Tibial nerve (tissue), 4 donors: Measurements from ENCODE around the gene SMIM7. TPM values are rescaled to one million over a fixed set of nuclear protein-coding genes. Genes with fewer than 3 reads are reported as not detected.
A peak's percentile ranks its signal among the peaks of the same experiment; 100 is the strongest.

Experiments
- DNase-seq, 2 donors: peaks; one replicate each; pipeline ENCODE4 v3.0.0-alpha.2; 2019; ENCODE audit warnings: low spot score in 2 of 2
- H3K27ac ChIP-seq, 4 donors: fragments of 200-600 bp; sonication (generic) in 3 of 4; one replicate each; pipeline ENCODE4 v1.5.1; 2017 to 2019; ENCODE audit warnings: mild to moderate bottlenecking in 1 of 4
- H3K27me3 ChIP-seq, 2 donors: fragments of 200-600 bp; sonication (generic) in 1 of 2; one replicate each; pipeline versions ENCODE4 v1.5.1 to v1.6.0; 2017 to 2019
- H3K36me3 ChIP-seq, 3 donors: fragments of 200-600 bp; sonication (generic); one replicate each; pipeline ENCODE4 v1.5.1; 2018 to 2019
- H3K4me1 ChIP-seq, 4 donors: fragments of 200-600 bp; sonication (generic) in 3 of 4; one replicate each; pipeline ENCODE4 v1.5.1; 2017 to 2019
- H3K4me3 ChIP-seq, 4 donors: fragments of 200-600 bp; sonication (generic) in 3 of 4; one replicate each; pipeline ENCODE4 v1.5.1; 2017 to 2019; ENCODE audit warnings: mild to moderate bottlenecking in 1 of 4, moderate library complexity in 1 of 4
- H3K9me3 ChIP-seq, 4 donors: fragments of 200-600 bp; sonication (generic) in 3 of 4; one replicate each; pipeline ENCODE4 v1.5.1; 2017 to 2019
- EP300 ChIP-seq, 2 donors: sonication (generic); formaldehyde crosslinking; IDR thresholded peaks; one replicate each; pipeline ENCODE4 v1.6.1; 2017; ENCODE audit warnings: antibody characterized with exemption in 2 of 2, mild to moderate bottlenecking in 1 of 2
- POLR2A ChIP-seq, 2 donors: fragments of 450-650 bp; IDR thresholded peaks; one replicate each; pipeline ENCODE4 v1.6.1; 2017; ENCODE audit warnings: antibody characterized with exemption in 2 of 2, mild to moderate bottlenecking in 2 of 2, moderate library complexity in 2 of 2
- WGBS, 2 donors: methylation state at CpG; one replicate each; pipeline ENCODE4 v1.1.5; 2018; 5-methylcytosine and 5-hydroxymethylcytosine counted together
- total RNA-seq, 4 donors: library from RNA; depleted of rRNA; stranded (reverse); fragments of >200 nt; gene quantifications; one replicate each; pipeline ENCODE4 v1.1.0, GENCODE V29; 2016
- TF ChIP-seq, protein P1 (sequence below), 5 experiments: fragments of 200-600 bp in 3 of 5; fragments of 450-650 bp in 2 of 5; sonication (generic) in 3 of 5; IDR thresholded peaks; one replicate each; pipeline ENCODE4 v1.5.1; 2016 to 2019; ENCODE audit warnings: antibody characterized with exemption in 5 of 5, mild to moderate bottlenecking in 3 of 5, moderate library complexity in 2 of 5

SMIM7 gene
- total RNA-seq, 4 donors from 2014 or later = 105 to 175 (median 132) TPM

DNA sequence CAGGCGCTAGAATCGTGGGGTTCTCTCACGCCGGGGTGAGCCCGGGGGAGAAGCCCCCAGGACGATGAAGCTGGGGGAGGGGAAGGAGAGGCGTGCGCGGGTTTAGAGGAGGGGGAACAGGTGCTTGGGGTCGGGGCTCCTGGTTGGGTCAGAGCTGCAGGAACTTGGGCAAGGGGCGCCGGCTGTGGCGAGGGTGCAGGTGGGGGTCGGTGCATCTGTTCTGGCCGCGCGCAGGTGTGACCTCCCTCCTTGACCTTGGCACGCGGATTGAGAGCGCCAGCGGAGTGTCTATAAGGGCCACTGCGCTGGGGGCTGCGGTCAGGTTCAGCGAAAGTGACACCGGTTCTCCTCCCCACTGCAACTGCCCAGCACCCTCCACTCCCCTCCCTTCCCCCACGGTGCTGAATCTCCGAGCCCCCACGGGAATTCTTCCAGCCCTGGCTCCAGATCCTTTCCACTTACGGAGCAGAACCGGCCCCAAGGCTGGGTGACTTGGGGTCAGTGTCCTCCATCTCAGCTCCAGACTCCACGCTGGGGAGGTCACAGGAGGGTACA lies 1.6 kb upstream of the SMIM7 start:
- DNase-seq = peak; percentile 14 to 17
- TF ChIP-seq, protein P1, sequence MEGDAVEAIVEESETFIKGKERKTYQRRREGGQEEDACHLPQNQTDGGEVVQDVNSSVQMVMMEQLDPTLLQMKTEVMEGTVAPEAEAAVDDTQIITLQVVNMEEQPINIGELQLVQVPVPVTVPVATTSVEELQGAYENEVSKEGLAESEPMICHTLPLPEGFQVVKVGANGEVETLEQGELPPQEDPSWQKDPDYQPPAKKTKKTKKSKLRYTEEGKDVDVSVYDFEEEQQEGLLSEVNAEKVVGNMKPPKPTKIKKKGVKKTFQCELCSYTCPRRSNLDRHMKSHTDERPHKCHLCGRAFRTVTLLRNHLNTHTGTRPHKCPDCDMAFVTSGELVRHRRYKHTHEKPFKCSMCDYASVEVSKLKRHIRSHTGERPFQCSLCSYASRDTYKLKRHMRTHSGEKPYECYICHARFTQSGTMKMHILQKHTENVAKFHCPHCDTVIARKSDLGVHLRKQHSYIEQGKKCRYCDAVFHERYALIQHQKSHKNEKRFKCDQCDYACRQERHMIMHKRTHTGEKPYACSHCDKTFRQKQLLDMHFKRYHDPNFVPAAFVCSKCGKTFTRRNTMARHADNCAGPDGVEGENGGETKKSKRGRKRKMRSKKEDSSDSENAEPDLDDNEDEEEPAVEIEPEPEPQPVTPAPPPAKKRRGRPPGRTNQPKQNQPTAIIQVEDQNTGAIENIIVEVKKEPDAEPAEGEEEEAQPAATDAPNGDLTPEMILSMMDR (IDR thresholded peaks at IDR 0.05) = no peak
- no peak for TF ChIP-seq EP300 (IDR thresholded peaks at IDR 0.05)
- no peak for TF ChIP-seq POLR2A (IDR thresholded peaks at IDR 0.05)
- 1 to 2% methylated on average over 21 to 30 of the region's 31 CpGs for WGBS, 2 donors
- Histone ChIP-seq H3K4me1 (peaks cover 0 to 45% (median 16%) of the 10 kb centered on the region in 4 donors), H3K4me3 (peak overlapping the region; percentile 54 to 87 (median 78)), H3K27me3 (no peaks in the 10 kb centered on the region), H3K9me3 (no peaks in the 10 kb centered on the region), H3K36me3 (peaks cover 0 to 16% (median 4%) of the 10 kb centered on the region in 3 donors), H3K27ac (peak overlapping the region in 3 of 4 donors; percentile 57 to 97 (median 59))

- TF ChIP-seq POLR2A (IDR thresholded peaks at IDR 0.05) = no peak
- TF ChIP-seq, protein P1 (IDR thresholded peaks at IDR 0.05) = no peak
- no peak for TF ChIP-seq EP300 (IDR thresholded peaks at IDR 0.05)
- no peaks in the 10 kb centered on the region for H3K27me3 ChIP-seq
- 1% methylated on average over 21 to 73 of the region's 76 CpGs for WGBS, 2 donors
- peak in 1 of 2 donors; percentile 16 for DNase-seq
- peak within 1 kb of the TSS; percentile 86 to 97 (median 90) for H3K27ac ChIP-seq
- peaks cover 4 to 22% (median 4%) of the 10 kb centered on the region in 3 donors for H3K36me3 ChIP-seq
- peaks cover 0 to 51% (median 16%) of the 10 kb centered on the region in 4 donors for H3K4me1 ChIP-seq
- peak within 1 kb of the TSS; percentile 54 to 87 (median 78) for H3K4me3 ChIP-seq
- H3K9me3 ChIP-seq = no peaks in the 10 kb centered on the region
Observed at GRCh38 chr19:16660763-16661479, 977 bp upstream of the SMIM7 start, which contains the start of gene TMEM38A. TMEM38A (plus strand) TSS chr19:16661139; CDS start chr19:16661218, 79 bp downstream.

DNA sequence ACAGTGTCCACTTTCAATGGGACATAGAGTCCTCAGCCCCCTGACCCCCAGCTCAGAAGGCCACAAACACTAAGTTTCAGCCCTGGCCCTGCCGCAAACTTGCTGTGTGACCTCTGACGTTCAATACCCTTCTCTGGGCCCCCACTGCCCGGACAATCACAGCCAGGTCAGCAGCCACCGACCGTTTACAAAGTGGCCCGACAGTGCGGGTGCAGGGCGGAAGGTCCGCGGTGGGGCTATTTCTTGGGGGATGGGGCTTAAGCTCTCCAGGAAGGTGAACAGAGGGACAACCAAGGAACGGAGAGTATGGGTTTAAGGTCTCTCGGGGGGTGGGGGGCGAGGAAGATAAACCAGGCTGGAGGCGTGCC lies 496 bp downstream of the SMIM7 start:
- Histone ChIP-seq H3K4me1 (peaks cover 0 to 59% (median 16%) of the 10 kb centered on the region in 4 donors), H3K36me3 (peaks cover 4 to 36% (median 7%) of the 10 kb centered on the region in 3 donors), H3K27me3 (no peaks in the 10 kb centered on the region), H3K27ac (peak overlapping the region; percentile 86 to 97 (median 90)), H3K9me3 (no peaks in the 10 kb centered on the region), H3K4me3 (peak overlapping the region; percentile 54 to 87 (median 76))
- 3 to 7% methylated on average over 14 of the region's 14 CpGs for WGBS, 2 donors
- DNase-seq = no peak
- TF ChIP-seq POLR2A (IDR thresholded peaks at IDR 0.05) (no peak), EP300 (IDR thresholded peaks at IDR 0.05) (no peak)
- TF ChIP-seq, protein P1 (IDR thresholded peaks at IDR 0.05) = no peak

DNA sequence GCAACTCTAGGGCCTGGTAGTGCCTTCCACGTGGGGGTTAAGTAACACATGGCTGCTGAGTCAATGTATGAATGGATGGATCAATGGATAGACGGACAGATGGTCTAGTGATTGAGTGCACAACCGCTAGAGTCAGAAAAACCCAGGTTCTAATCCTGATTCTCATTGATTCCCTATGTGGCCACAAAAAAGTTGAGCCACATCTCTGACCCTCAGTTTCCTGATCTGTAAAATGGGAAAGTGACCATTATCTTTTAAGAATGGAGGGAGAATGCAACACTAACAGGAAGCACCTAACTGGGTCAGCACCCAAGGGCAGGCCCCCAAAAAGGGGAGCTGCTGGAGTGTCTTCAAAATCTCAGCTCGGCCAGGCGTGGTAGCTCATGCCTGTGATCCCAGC lies 2.6 kb downstream of the SMIM7 start:
- H3K36me3 ChIP-seq = peaks cover 4 to 56% (median 24%) of the 10 kb centered on the region in 3 donors
- H3K9me3 ChIP-seq = no peaks in the 10 kb centered on the region
- TF ChIP-seq POLR2A (IDR thresholded peaks at IDR 0.05) (no peak), EP300 (IDR thresholded peaks at IDR 0.05) (no peak)
- 83 to 86% methylated on average over 5 of the region's 5 CpGs for WGBS, 2 donors
- no peak overlapping the region for H3K27ac ChIP-seq
- no peak for DNase-seq
- peaks cover 0 to 60% (median 16%) of the 10 kb centered on the region in 4 donors for H3K4me1 ChIP-seq
- no peaks in the 10 kb centered on the region for H3K27me3 ChIP-seq
- H3K4me3 ChIP-seq = no peak overlapping the region

DNA sequence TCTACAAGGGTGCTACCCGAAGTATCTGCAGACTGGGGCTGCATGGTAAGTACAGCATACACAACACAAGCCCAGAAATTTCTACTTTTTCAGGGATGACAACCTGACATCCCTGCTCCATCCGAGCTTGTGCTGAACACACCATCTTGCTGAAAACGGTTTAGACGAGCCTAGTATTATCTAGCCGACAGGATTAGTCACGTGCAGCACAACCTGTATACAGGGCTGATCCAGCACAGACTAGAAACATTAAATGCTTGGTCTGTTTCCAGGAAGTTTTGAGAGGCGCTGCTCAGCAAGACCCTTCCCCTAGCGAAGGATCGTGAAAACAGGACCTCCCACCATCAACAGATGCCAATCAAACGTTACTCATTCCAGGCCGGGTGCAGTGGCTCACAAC lies 4.2 kb downstream of the SMIM7 start:
- DNase-seq = no peak
- Histone ChIP-seq H3K27me3 (no peaks in the 10 kb centered on the region), H3K27ac (no peak overlapping the region), H3K4me3 (no peak overlapping the region), H3K4me1 (peaks cover 0 to 48% (median 13%) of the 10 kb centered on the region in 4 donors), H3K9me3 (no peaks in the 10 kb centered on the region), H3K36me3 (peaks cover 4 to 73% (median 34%) of the 10 kb centered on the region in 3 donors)
- WGBS, 2 donors = 70 to 89% methylated on average over 11 of the region's 11 CpGs
- TF ChIP-seq POLR2A (IDR thresholded peaks at IDR 0.05) (no peak), EP300 (IDR thresholded peaks at IDR 0.05) (no peak)
- TF ChIP-seq, protein P1 (IDR thresholded peaks at IDR 0.05) = no peak
